Stimulated activated CD8-positive, alpha-beta memory T cell treated with anti-CD3 and anti-CD28 coated beads, Interleukin-7, amount 100 ng/mL, for 48 hours (primary cell): ENCODE data around the gene PROC.

ENCODE experiments used
- DNase-seq, 2 donors: peaks; one replicate each; pipeline ENCODE4 v3.0.0-alpha.2; 2020; ENCODE audit warnings: low read depth in 1 of 2; ENCODE audit errors: extremely low read depth in 1 of 2

PROC gene

GRCh38 chr2:127453392-127454171 lies 35.4 kb downstream of the PROC start:
- DNase-seq: no peak

- DNase-seq: no peak
Measured at GRCh38 chr2:127454595-127455565, 36.7 kb downstream of the PROC start.

GRCh38 chr2:127455566-127456493 lies 37.6 kb downstream of the PROC start:
- no peak for DNase-seq

- no peak for DNase-seq
Measured at GRCh38 chr2:127456960-127457359, 38.7 kb downstream of the PROC start.

- DNase-seq: no peak
Measured at GRCh38 chr2:127462461-127462860, 44.2 kb downstream of the PROC start.

- DNase-seq: no peak
Measured at GRCh38 chr2:127463155-127463991, 45.1 kb downstream of the PROC start.

- DNase-seq: no peak
Measured at GRCh38 chr2:127464470-127465257, 46.4 kb downstream of the PROC start.

- DNase-seq: no peak
Measured at GRCh38 chr2:127465258-127465657, 47.0 kb downstream of the PROC start.

- DNase-seq: no peak
Measured at GRCh38 chr2:127469051-127469450, 50.8 kb downstream of the PROC start.

GRCh38 chr2:127469974-127470373 lies 51.7 kb downstream of the PROC start:
- no peak for DNase-seq

GRCh38 chr2:127471286-127471988 lies 53.2 kb downstream of the PROC start:
- no peak for DNase-seq

- DNase-seq: no peak
Measured at GRCh38 chr2:127472268-127472667, 54.0 kb downstream of the PROC start.

- no peak for DNase-seq
Measured at GRCh38 chr2:127475788-127476187, 57.6 kb downstream of the PROC start.
